ENCODE measurements around the gene PFKP.
"Not testable (repeated sequence)": the region's sequence is repeated elsewhere in the genome, so short reads cannot be mapped to it uniquely, and the experiment has no call there.

PFKP gene

GRCh38 chr10:3100856-3101640, 33.7 kb downstream of the PFKP start:
- DNase-seq = no peak

- DNase-seq = no peak
These were observed 35.5 kb downstream of the PFKP start for GRCh38 chr10:3102720-3103427.

GRCh38 chr10:3103646-3104045, 36.3 kb downstream of the PFKP start:
- no peak for DNase-seq

- DNase-seq = no peak
These were observed 37.0 kb downstream of the PFKP start for GRCh38 chr10:3104251-3104918.

GRCh38 chr10:3105166-3105565, 37.8 kb downstream of the PFKP start:
- no peak for DNase-seq

- no peak for DNase-seq
These were observed 38.6 kb downstream of the PFKP start for GRCh38 chr10:3105905-3106304.

GRCh38 chr10:3106328-3106727, 39.0 kb downstream of the PFKP start:
- DNase-seq = not testable (repeated sequence)

- DNase-seq = no peak
These were observed 39.6 kb downstream of the PFKP start for GRCh38 chr10:3106928-3107425.

GRCh38 chr10:3107426-3107961, 40.1 kb downstream of the PFKP start:
- DNase-seq = peak; percentile 75

- no peak for DNase-seq
These were observed 40.7 kb downstream of the PFKP start for GRCh38 chr10:3108033-3108432.

- no peak for DNase-seq
These were observed 41.3 kb downstream of the PFKP start for GRCh38 chr10:3108575-3109105.

- no peak for DNase-seq
These were observed 41.8 kb downstream of the PFKP start for GRCh38 chr10:3109196-3109595.

- no peak for DNase-seq
These were observed 42.3 kb downstream of the PFKP start for GRCh38 chr10:3109633-3110032.

- no peak for DNase-seq
These were observed 43.7 kb downstream of the PFKP start for GRCh38 chr10:3110782-3111620.

GRCh38 chr10:3111621-3112163, 44.3 kb downstream of the PFKP start:
- DNase-seq = no peak

GRCh38 chr10:3113343-3113720, 46.0 kb downstream of the PFKP start:
- DNase-seq = no peak

- no peak for DNase-seq
These were observed 48.3 kb downstream of the PFKP start for GRCh38 chr10:3115685-3116084.

GRCh38 chr10:3116508-3117100, 49.3 kb downstream of the PFKP start:
- DNase-seq = no peak

- no peak for DNase-seq
These were observed 50.1 kb downstream of the PFKP start for GRCh38 chr10:3117486-3117885.

- no peak for DNase-seq
These were observed 51.3 kb downstream of the PFKP start for GRCh38 chr10:3118641-3119091.

GRCh38 chr10:3119796-3120459, 52.6 kb downstream of the PFKP start:
- DNase-seq = peak; percentile 27
